22Rv1 (cell line): ENCODE data around the gene PCBP1.

ENCODE experiments used
- ZFX ChIP-seq: fragments of 450-650 bp; IDR thresholded peaks from 2 replicates; pipeline ENCODE4 v1.6.1; 2017; ENCODE audit warnings: antibody characterized with exemption, borderline replicate concordance
- TF ChIP-seq, protein P1 (sequence below): fragments of 450-650 bp; IDR thresholded peaks from 2 replicates; pipeline ENCODE4 v1.5.1; 2017; ENCODE audit warnings: mild to moderate bottlenecking

DNA sequence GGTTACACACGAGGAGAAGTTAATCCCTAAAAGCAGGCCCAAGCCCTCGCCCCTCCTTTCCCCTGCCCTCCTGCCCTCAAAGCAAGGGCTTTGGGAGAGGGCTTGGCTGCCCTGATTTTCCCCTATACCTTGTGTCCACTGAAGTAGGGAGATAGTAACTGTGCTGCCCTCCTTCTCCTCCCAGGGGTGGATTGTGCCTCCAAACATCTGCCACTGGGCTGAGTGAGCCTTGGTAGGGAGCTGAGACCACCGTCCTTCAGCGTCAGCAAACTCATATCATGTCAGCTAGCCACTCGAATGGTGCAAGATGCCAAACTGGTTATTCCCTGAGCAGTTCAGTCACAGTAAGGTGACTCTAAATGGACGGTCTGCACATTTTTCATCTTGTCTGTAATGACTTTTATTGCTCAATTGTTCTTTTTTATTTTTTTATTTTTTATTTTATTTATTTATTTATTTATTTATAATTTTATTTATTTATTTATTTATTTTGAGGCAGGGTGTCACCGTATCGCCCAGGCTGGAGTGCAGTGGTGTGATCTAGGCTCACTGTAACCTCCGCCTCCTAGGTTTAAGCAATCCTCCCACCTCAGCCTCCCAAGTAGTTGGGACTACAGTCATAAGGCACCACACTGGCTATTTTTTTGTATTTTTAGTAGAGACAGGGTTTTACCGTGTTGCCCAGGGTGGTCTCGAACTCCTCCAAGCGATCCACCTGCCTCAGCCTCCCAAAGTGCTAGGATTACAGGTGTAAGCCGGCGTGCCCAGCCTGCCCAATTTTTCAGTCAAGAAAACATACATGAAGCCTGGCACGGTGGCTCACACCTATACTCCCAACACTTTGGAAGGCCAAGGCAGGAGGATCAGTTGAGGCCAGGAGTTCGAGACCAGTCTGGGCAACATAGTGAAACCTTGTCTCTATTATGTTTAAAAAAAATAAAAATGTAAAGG lies 8.7 kb downstream of the PCBP1 start:
- TF ChIP-seq, protein P1, sequence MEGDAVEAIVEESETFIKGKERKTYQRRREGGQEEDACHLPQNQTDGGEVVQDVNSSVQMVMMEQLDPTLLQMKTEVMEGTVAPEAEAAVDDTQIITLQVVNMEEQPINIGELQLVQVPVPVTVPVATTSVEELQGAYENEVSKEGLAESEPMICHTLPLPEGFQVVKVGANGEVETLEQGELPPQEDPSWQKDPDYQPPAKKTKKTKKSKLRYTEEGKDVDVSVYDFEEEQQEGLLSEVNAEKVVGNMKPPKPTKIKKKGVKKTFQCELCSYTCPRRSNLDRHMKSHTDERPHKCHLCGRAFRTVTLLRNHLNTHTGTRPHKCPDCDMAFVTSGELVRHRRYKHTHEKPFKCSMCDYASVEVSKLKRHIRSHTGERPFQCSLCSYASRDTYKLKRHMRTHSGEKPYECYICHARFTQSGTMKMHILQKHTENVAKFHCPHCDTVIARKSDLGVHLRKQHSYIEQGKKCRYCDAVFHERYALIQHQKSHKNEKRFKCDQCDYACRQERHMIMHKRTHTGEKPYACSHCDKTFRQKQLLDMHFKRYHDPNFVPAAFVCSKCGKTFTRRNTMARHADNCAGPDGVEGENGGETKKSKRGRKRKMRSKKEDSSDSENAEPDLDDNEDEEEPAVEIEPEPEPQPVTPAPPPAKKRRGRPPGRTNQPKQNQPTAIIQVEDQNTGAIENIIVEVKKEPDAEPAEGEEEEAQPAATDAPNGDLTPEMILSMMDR, result no peak
- no peak for TF ChIP-seq ZFX
